GM10847 (cell line): ENCODE data around the gene PSMC3IP.

Experiments used
- POLR2A ChIP-seq: IDR thresholded peaks from 2 replicates; pipeline ENCODE4 v1.6.1; 2011; ENCODE audit not compliant: insufficient read length; ENCODE audit errors: extremely low read depth

The PSMC3IP gene

GRCh38 chr17:42535155-42536047 lies 42.1 kb downstream of the PSMC3IP start:
- no peak for TF ChIP-seq POLR2A

GRCh38 chr17:42531455-42532354 lies 45.8 kb downstream of the PSMC3IP start:
- TF ChIP-seq POLR2A = no peak

- TF ChIP-seq POLR2A = no peak
Observed at GRCh38 chr17:42530952-42531454, 46.5 kb downstream of the PSMC3IP start.

- TF ChIP-seq POLR2A = no peak
Observed at GRCh38 chr17:42529061-42529460, 48.5 kb downstream of the PSMC3IP start.

GRCh38 chr17:42527932-42528331 lies 49.6 kb downstream of the PSMC3IP start:
- TF ChIP-seq POLR2A = no peak

- no peak for TF ChIP-seq POLR2A
Observed at GRCh38 chr17:42526031-42526444, 51.5 kb downstream of the PSMC3IP start.

- TF ChIP-seq POLR2A = no peak
Observed at GRCh38 chr17:42525221-42525620, 52.3 kb downstream of the PSMC3IP start.

GRCh38 chr17:42522798-42523278 lies 54.7 kb downstream of the PSMC3IP start:
- TF ChIP-seq POLR2A = no peak
